Stimulated activated CD8-positive, alpha-beta memory T cell treated with anti-CD3 and anti-CD28 coated beads, Interleukin-12 subunit alpha, Interleukin-12 subunit beta, amount 100 ng/mL, for 1 hour (primary cell): ENCODE data around the gene CUBN.
"Not testable (repeated sequence)": the region's sequence is repeated elsewhere in the genome, so short reads cannot be mapped to it uniquely, and the experiment has no call there.

Source experiments
- DNase-seq: peaks from one replicate; pipeline ENCODE4 v3.0.0-alpha.2; 2020; ENCODE audit warnings: low read depth

The CUBN gene

DNA sequence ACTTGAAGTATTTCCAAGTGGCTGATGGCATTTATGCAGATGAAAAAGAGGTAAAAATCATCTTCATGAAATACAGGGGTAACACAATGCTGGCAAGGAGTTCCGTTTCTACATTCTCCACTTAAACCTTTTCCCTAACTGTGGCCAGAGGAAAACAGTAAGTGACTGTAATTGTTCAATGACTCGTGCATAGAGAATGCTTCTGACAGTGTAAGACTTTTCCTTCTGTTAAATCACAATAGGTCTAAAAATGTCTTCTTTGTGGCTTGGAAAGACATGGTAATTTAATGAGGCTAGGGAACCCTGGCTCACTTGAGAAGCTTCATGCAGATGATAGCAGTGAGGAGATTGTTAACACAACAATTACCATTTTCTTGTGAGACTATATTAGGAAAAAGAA, 262.1 kb downstream of the CUBN start:
- DNase-seq = no peak

GRCh38 chr10:16866541-16867275, 262.9 kb downstream of the CUBN start:
- no peak for DNase-seq

GRCh38 chr10:16865766-16866165, 263.8 kb downstream of the CUBN start:
- no peak for DNase-seq

DNA sequence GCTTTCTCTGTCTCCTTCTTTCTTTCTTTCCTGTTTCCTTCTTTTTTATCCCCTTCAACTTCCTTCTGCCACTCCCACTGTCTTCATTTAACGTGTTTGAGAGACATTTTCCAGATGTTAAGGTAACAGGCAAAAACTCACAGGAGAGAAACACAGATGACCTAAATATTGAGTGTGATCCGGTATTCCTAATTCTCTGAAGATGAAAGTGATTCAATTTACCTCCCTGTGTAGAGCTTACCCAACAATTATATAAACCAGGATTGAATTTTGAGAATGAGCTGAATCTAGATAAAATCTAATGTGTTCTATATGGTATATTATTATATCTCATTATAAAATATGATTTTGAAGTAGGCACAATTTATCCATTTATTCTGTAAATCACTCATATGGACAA, 265.8 kb downstream of the CUBN start:
- DNase-seq = no peak

DNA sequence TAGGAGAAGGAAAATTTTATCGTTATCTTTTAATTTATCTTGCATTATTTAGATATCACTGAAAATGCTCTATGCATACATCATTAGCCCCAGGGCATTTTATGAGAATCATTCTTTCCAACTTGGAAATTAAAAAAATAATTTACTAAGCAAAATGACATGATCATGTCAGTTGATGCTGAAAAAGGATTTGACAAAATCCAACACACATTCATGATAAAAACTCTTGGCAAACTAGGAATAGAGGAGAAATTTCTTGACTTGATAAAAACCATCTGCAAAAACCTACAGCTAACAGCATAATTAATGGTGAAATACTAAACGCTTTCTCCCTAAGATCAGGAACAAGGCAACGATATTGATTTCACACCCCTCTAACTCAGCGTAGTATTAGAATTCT, 272.2 kb downstream of the CUBN start:
- no peak for DNase-seq

DNA sequence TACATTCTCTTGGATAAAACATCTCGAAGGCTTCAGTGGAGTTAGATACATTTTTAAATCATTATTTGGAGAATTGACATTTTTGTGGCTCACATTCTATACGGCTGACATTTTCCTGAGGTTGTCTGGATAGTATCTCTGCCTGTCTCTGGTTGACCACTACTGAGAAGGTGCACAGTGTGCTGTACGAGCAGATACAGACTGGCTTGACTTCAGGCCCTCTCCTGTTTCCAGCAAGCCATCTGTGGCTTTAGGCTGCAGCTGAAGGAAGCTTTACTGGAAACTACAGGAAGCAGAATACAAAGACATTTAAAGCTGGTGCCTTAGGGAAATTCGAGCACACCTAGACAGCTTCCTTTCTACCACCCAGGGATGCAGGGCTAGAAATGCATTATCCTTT, 273.0 kb downstream of the CUBN start:
- DNase-seq = no peak

DNA sequence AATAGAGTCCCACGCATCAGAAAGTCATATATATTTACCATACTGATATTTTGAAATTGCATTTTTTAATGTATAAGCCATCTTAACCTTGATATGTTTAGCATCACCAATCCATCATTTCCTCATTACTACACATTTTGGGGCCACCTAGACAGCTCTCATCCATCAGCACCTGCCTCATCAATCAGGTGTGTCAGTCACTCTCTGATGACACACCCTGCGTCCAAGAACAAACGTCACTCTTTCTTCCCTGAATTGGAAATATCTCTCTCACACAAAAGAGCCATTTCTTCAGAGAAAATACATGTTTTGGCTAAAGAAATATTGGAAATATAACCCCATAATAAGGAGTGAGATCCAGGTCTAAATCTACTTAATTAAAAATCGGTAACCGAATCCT, 273.5 kb downstream of the CUBN start:
- no peak for DNase-seq

GRCh38 chr10:16854623-16855022, 275.0 kb downstream of the CUBN start:
- no peak for DNase-seq

DNA sequence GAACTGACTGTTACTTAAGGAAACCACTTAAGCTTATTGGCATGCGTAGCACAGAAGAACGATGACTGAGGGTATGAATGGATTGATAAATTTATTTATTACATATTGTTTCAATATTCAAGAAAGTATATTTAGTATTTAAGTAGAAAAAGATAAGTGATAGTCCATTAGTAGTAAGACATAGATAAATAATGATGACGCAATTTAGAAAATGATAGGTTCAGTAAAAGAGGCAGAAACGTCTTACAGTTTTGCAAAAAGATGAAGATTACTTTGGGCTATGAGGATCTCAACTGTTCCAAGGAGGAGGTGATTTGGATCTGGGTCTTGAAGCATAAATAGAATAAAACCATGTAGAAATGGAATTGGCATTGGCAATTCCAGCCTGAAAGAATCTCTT, 275.8 kb downstream of the CUBN start:
- no peak for DNase-seq

GRCh38 chr10:16853201-16853600, 276.4 kb downstream of the CUBN start:
- DNase-seq = no peak

GRCh38 chr10:16852624-16853023, 277.0 kb downstream of the CUBN start:
- no peak for DNase-seq

- no peak for DNase-seq
Observed at GRCh38 chr10:16848562-16849154, 281.0 kb downstream of the CUBN start.

DNA sequence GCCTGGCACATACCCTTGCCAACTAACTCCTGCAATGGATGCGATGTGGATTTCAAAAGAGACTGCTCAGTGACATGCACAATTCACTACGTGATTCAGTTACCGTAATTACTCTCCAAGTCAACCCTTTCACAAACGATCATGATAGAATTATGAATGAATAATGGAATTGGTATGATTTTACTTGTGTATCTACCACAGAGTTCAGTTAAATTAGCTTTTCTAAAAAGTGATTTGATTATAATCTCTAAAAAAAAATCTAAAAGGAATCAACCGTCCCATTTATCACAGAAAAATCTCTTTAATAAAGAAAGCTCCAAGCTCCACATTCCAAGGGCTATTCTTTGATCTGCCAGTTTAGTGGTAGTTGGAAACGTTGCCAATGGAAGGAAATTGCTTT, 282.0 kb downstream of the CUBN start:
- no peak for DNase-seq

- DNase-seq = no peak
Observed at GRCh38 chr10:16845248-16845647, 284.4 kb downstream of the CUBN start.

GRCh38 chr10:16843252-16843870, 286.2 kb downstream of the CUBN start:
- no peak for DNase-seq

DNA sequence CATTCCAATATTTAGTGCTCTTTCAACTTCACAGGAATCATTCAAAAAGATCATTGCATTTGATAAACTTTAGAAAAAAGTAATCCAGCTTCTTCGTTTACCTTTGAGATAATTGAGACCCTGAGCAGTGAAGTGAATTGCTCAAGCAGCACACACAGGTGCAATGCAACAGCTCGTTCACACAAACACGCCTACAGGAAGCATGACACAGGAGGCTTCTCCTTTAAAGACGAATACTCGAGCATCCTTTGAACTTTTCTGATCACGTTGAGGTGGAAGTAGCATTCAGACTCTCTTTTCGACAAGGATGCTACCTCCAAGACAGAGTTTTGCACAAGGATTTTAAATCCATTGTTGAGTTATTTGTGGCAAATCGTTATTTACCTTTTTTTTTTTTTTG, 294.4 kb downstream of the CUBN start:
- no peak for DNase-seq

DNA sequence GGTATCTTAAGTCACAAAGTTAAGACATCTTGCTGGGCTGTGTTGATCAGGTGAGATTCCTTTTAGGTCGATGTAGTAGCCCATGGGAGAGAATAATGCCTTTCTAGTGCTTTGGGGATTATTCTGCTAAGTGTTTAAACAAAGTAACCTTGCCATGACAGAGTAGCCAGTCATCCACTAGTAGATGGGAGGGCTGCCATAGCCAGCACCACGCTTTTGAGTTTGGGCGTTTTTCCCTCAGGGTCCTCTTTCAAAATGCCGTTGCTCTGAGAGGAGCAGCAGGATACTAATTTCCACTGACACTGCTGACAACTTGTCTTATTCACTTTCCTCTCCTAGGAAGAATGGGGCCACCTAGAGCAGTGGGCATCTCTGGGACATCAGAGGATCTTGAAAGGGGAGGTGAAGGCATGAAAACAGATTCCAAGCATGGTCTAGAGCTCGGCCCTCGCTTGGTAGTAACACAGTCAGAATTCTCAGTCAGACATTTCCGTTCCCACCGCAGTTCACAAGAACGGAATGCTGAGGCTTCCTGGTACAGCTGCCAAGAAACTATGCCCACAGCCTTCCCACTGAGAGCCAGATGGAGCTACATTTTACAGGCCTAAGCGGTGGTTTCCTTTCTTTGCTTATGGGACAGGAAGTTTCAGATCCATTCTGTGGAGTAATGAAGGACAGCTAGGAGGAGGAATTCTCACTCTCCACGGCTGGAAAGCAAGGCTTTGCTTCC, 297.1 kb downstream of the CUBN start:
- no peak for DNase-seq

DNA sequence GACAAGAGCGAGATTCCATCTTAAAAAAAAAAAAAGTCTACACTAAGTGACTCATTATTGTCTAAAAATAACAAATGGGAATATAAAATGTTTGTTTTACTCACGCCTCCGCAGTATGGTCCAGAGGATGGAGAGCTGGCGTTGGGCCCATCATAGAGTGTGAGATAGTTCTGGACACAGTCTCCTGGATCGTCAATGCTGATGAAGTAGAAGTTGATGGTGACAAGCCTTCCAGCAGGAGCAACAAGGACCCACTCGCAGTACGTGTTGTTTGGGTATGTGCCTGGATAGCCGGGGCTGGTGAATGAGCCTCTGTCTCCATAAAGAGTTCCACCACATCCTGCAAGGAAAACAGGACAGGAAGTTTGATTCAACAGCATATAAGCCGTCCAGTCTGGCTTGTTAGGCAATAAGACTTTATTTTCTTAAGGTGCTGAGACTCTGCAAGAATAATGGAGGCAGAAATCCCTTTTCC, 300.9 kb downstream of the CUBN start:
- DNase-seq = no peak

DNA sequence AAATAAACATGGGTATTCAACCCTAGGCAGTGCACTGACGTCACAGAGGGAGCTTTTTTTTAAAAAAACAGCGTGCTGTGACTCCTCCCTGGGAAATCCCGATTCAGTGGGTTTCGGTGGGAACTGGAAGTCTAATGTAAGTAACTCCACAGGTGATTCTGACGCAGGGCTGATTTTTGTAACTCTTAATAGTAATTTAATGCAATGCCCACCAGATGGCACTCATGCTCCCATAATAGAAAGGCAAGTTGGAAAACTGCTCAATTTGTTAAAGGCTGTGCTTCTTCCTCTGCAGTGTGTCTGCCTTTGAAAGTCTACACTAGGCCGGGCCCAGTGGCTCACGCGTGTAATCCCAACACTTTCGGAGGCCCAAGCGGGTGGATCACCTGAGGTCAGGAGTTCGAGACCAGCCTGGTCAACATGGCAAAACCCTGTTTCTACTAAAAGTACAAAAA, 301.5 kb downstream of the CUBN start:
- peak; percentile 52 for DNase-seq

GRCh38 chr10:16827474-16827873, 302.1 kb downstream of the CUBN start:
- not testable (repeated sequence) for DNase-seq

DNA sequence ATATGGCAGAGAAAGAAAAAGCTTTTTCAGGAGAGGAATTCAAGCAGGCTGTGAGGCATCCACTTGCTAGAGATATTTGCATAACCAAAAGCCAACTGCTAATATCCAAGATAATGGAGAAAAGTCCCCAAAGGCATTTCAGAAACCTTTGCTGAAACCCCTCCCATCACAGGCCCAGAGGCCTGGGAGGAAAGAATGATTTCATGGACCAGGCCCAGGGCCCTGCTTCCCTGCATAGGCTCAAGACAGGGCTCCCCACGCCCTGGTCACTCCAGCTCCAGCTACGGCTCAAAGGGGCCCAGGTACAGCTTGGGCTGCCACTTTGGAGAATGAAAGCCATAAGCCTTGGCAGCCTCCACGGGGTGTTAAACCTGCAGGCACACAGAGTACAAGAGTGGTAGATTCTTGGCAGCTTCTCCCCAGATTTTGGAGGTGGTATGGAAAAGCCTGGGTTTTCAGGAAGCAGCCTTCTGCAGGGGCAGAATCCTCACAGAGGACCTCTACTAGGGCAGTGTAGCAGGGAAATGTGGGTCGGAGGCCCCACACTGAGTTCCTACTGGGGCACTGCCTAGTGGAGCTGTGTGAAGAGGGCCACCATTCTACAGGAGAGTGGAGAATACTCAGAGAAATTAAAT, 306.8 kb downstream of the CUBN start:
- DNase-seq = no peak

GRCh38 chr10:16822027-16822426, 307.6 kb downstream of the CUBN start:
- no peak for DNase-seq
